Measurements from ENCODE around the gene NBAS.
"Not testable (repeated sequence)": the region's sequence is repeated elsewhere in the genome, so short reads cannot be mapped to it uniquely, and the experiment has no call there.

The NBAS gene

DNA sequence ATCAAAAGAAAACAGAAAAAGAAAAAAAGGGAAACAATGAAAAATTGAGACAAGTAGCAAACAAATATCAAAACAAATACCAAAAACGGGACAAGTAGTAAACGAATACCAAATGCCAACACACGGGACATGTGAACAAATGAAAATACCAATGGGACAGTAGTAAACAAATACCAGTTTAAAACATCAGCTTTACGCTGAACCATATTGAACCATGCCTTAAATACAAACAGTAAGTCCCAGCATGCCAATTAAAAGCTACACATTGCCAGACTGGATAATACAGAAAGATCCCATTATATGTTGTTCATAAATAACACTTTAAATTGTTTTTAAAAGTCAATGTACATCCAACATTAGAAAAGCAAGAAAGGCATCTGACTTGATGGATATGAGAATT is 114.2 kb downstream of the NBAS start:
- H3K27me3 Mint-ChIP-seq = no peaks in the 10 kb centered on the region
- no peaks in the 10 kb centered on the region for H3K4me1 Mint-ChIP-seq
- no peak overlapping the region for H3K27ac Mint-ChIP-seq
- ATAC-seq (no peak), DNase-seq (no peak)
- H3K4me3 Mint-ChIP-seq = no peak overlapping the region
- H3K9me3 Mint-ChIP-seq = peaks cover 0 to 5% of the 10 kb centered on the region in 2 donors

GRCh38 chr2:15445891-15446562 is 115.1 kb downstream of the NBAS start:
- no peak overlapping the region for H3K4me3 Mint-ChIP-seq
- H3K4me1 Mint-ChIP-seq = no peaks in the 10 kb centered on the region
- H3K9me3 Mint-ChIP-seq = peaks cover 0 to 5% of the 10 kb centered on the region in 2 donors
- no peak overlapping the region for H3K27ac Mint-ChIP-seq
- DNase-seq (no peak), ATAC-seq (no peak)
- H3K27me3 Mint-ChIP-seq = no peaks in the 10 kb centered on the region

DNA sequence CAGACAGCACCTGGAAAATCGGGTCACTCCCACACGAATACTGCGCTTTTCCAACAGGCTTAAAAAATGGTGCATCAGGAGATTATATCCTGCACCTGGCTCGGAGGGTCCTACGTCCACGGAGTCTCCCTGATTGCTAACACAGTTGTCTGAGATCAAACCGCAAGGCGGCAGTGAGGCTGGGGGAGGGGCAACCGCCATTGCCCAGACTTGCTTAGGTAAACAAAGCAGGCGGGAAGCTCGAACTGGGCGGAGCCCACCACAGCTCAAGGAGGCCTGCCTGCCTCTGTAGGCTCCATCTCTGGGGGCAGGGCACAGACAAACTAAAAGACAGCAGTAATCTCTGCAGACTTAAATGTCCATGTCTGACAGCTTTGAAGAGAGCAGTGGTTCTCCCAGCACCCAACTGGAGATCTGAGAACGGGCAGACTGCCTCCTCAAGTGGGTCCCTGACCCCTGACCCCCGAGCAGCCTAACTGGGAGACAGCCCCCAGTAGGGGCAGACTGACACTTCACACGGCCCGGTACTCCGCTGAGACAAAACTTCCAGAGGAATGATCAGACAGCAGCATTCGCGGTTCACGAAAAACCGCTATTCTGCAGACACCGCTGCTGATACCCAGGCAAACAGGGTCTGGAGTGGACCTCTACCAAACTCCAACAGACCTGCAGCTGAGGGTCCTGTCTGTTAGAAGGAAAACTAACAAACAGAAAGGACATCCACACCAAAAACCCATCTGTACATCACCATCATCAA is 121.2 kb downstream of the NBAS start:
- not testable (repeated sequence) for ATAC-seq, DNase-seq, H3K4me3 Mint-ChIP-seq, H3K9me3 Mint-ChIP-seq, H3K27me3 Mint-ChIP-seq, H3K4me1 Mint-ChIP-seq, H3K27ac Mint-ChIP-seq

DNA sequence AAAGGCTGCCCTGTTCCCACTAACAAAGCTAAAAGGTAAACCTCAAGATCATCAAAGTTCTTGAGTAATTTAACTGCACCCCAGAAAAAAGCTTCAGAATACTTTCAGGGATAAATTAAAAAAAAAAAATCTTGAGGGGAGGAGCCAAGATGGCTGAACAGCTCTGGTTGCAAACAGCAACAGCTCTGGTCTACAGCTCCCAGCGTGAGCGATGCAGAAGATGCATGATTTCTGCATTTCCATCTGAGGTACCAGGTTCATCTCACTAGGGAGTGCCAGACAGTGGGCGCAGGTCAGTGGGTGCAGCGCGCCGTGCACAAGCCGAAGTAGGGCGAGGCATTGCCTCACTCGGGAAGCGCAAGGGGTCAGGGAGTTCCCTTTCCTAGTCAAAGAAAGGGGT is 121.8 kb downstream of the NBAS start:
- DNase-seq, H3K9me3 Mint-ChIP-seq, H3K27me3 Mint-ChIP-seq, H3K27ac Mint-ChIP-seq, H3K4me3 Mint-ChIP-seq, H3K4me1 Mint-ChIP-seq, ATAC-seq: not testable (repeated sequence)

DNA sequence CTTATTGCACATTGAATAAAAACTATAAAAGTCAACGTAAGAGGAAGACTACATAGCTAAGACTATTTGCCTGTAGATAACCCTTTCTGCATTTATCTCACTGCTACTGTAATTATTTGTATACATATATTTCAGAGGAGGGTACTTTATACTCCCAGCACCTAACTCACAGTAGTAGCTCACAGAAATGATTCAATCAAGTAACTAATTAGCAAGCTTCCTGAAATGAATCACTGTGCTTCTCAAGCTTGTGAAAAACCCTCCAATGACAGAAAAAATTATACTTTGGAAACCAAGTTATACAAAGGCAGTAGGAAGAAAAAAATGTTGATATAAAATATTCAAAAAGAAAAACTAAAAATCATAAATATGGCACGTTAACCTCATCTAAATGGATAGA is 124.9 kb downstream of the NBAS start:
- no peak for DNase-seq
- Mint-ChIP-seq H3K27me3 (no peaks in the 10 kb centered on the region), H3K9me3 (no peaks in the 10 kb centered on the region), H3K4me3 (no peak overlapping the region), H3K27ac (no peak overlapping the region), H3K4me1 (peaks cover 5% of the 10 kb centered on the region)
- no peak for ATAC-seq

DNA sequence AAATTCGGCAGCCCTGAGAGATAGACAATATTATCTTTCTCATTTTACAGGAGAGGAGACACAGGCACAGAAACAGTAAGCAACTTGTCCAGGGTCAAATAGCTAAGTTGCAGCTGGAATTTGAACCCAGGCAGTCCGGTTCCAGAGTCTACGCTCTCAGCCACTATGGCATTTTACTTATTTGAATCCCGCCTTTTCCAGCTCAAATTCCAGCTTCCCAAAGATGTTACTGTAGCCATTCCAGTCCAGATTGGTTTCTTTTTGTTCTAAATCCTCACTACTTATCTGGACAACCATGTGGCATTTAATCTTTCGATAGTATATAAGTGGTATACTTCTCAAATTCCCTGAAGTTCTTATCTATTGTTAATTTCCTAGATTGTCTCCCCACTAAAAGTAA is 125.7 kb downstream of the NBAS start:
- H3K27ac Mint-ChIP-seq = no peak overlapping the region
- ATAC-seq = no peak

DNA sequence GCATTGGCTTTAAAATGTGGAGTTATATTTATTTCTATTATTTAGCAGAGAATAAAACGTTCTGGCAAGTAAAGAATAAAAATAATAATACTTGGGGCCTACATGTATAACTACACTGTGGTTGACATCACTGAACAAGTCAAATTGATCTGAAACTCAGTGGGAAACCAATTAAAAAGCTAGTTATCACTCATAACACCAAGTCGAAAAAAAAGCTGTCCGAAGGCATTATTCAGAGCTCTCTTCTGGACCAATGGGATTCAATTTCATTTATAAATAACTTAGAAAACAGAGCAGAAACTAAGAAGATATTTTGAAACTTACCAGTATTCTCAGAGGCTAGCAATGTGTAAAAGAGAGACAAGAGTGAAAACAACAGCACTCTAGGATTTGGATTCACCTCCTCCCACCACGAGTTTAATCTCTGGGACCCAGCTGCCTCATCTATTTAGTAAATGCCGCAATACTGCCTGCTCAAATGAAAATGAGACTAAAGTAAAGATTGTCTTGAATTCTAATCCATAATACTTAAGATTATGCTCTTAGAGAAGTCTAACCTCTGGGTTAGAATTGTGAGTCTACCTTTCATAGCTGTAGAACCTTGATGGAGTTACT is 128.4 kb downstream of the NBAS start:
- DNase-seq = no peak
- H3K27me3 Mint-ChIP-seq = no peaks in the 10 kb centered on the region
- H3K4me3 Mint-ChIP-seq = no peak overlapping the region
- no peaks in the 10 kb centered on the region for H3K4me1 Mint-ChIP-seq
- no peak for ATAC-seq
- H3K9me3 Mint-ChIP-seq = no peaks in the 10 kb centered on the region
- H3K27ac Mint-ChIP-seq = no peak overlapping the region

More for the DNA sequence above, 125.7 kb downstream of the NBAS start:
- H3K27me3 Mint-ChIP-seq = no peaks in the 10 kb centered on the region
- H3K4me1 Mint-ChIP-seq = peaks cover 5% of the 10 kb centered on the region
- no peak for DNase-seq
- no peak overlapping the region for H3K4me3 Mint-ChIP-seq
- H3K9me3 Mint-ChIP-seq = no peaks in the 10 kb centered on the region

DNA sequence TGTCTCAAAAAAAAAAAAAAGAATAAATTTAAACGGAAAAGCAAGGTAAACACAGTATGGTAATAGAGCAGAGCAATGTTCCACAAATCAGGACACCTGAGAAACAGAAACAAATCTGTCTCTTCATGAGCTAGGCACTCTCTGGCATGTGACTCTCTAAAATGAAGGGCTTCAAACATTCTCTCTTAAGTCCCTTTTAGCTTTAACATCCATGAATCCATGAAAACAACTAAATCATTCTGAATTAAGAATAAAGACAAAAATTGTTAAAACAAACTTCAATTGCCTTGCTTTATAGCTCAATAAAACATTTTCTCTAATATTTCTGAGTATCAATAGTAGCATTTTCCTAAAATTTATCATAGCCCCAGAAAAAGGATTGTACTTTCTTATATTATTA is 132.1 kb downstream of the NBAS start:
- no peak for DNase-seq
- Mint-ChIP-seq H3K4me3 (no peak overlapping the region), H3K9me3 (no peaks in the 10 kb centered on the region), H3K27ac (no peak overlapping the region), H3K4me1 (no peaks in the 10 kb centered on the region), H3K27me3 (no peaks in the 10 kb centered on the region)
- no peak for ATAC-seq

DNA sequence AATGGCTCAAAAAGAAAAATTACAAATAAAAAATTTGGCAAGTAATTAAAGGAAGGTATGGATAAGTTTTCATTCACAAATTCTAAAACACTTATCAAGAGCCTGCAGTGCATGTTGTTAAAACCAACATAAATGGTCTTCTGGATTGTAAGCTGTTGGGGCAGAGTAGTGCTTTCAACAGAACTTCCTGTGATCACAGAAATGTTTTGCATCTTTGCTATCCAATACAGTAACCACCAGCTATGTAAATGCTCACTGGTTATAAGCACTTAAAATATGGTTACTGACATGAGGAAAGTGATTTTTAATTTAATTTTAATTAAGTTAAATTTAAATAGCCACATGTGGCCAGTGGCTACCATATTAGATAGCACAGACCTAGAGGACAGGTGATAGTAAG is 133.1 kb downstream of the NBAS start:
- Mint-ChIP-seq H3K9me3 (no peaks in the 10 kb centered on the region), H3K4me1 (no peaks in the 10 kb centered on the region), H3K27me3 (no peaks in the 10 kb centered on the region), H3K27ac (no peak overlapping the region), H3K4me3 (no peak overlapping the region)
- ATAC-seq (no peak), DNase-seq (no peak)

DNA sequence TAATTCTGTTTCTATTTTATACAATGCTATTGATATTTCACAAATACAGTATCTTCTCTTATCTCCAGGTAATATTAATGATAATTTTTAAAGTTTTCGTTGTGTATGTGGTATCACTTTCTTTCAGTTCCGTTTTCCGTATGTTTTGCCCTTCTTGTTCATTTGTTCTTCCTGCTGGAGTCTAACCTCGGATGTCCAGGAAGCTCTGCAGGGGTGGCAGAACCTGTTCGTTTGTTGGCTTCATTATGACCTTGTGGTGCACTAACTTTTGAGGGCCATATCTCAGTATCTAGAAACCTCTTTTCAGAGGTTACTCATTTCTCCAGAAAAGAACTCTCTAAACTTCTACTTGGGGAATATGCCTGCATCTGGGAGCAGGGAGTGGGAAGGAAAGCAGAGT is 134.5 kb downstream of the NBAS start:
- no peak overlapping the region for H3K4me3 Mint-ChIP-seq
- DNase-seq (no peak), ATAC-seq (no peak)
- no peaks in the 10 kb centered on the region for H3K9me3 Mint-ChIP-seq
- H3K27me3 Mint-ChIP-seq = no peaks in the 10 kb centered on the region
- no peak overlapping the region for H3K27ac Mint-ChIP-seq
- H3K4me1 Mint-ChIP-seq = no peaks in the 10 kb centered on the region

GRCh38 chr2:15425712-15426111 is 135.4 kb downstream of the NBAS start:
- Mint-ChIP-seq H3K4me3 (no peak overlapping the region), H3K27ac (no peak overlapping the region), H3K9me3 (no peaks in the 10 kb centered on the region), H3K4me1 (no peaks in the 10 kb centered on the region), H3K27me3 (no peaks in the 10 kb centered on the region)
- DNase-seq (no peak), ATAC-seq (no peak)

DNA sequence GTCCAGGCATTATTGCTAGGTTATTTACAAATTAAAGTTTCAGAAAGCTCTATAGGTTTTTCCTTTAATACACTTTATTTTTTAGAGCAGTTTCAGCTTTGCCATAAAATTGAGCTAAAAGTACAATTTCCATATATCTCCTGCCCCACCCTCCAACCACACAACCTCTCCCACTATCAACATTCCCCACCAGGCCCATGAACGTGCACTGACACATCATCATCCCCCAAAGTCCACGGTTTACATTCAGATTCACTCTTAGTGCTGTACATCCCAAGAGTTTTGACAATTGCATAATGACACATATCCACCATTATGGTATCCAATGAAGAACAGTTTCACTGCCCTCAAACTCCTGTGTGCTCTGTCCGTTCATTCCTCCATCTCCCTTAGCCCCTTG is 139.4 kb downstream of the NBAS start:
- H3K27ac Mint-ChIP-seq = no peak overlapping the region
- no peak for DNase-seq
- no peaks in the 10 kb centered on the region for H3K27me3 Mint-ChIP-seq
- H3K9me3 Mint-ChIP-seq = no peaks in the 10 kb centered on the region
- no peak overlapping the region for H3K4me3 Mint-ChIP-seq
- no peaks in the 10 kb centered on the region for H3K4me1 Mint-ChIP-seq
- ATAC-seq = no peak

- ATAC-seq = no peak
- no peaks in the 10 kb centered on the region for H3K9me3 Mint-ChIP-seq
- H3K4me3 Mint-ChIP-seq = no peak overlapping the region
- no peak overlapping the region for H3K27ac Mint-ChIP-seq
- DNase-seq = no peak
- H3K4me1 Mint-ChIP-seq = no peaks in the 10 kb centered on the region
- H3K27me3 Mint-ChIP-seq = no peaks in the 10 kb centered on the region
These were observed 145.4 kb downstream of the NBAS start for GRCh38 chr2:15415748-15416147.

GRCh38 chr2:15412779-15413178 is 148.4 kb downstream of the NBAS start:
- Mint-ChIP-seq H3K4me1 (no peaks in the 10 kb centered on the region), H3K9me3 (no peaks in the 10 kb centered on the region)

GRCh38 chr2:15412309-15412708 is 148.8 kb downstream of the NBAS start:
- H3K27ac Mint-ChIP-seq = no peak overlapping the region
- no peaks in the 10 kb centered on the region for H3K4me1 Mint-ChIP-seq
- H3K4me3 Mint-ChIP-seq = no peak overlapping the region
- H3K9me3 Mint-ChIP-seq = no peaks in the 10 kb centered on the region
- no peaks in the 10 kb centered on the region for H3K27me3 Mint-ChIP-seq
- no peak for DNase-seq
- ATAC-seq = no peak

More at GRCh38 chr2:15412779-15413178, 148.4 kb downstream of the NBAS start:
- Mint-ChIP-seq H3K27ac (no peak overlapping the region), H3K27me3 (no peaks in the 10 kb centered on the region), H3K4me3 (no peak overlapping the region)
- DNase-seq (no peak), ATAC-seq (no peak)

DNA sequence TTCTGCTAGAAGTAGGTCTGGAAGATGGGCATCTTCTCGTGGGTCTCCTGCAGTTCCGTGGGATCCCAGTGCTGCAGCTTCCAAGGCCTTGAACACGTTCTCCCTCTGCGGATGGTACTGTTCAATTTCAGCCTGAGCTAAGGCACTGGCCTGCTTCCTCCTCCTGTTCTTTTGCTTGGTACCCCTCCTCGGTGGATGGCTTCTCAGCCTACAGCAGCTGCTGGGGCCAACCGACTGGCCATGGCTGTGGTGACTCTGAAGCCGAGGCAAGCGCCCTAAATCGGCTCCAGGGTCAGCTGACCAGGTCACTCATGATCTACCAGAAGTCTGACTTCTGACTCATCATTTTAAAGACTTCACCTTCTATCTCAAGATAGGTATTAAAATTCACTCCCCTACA is 150.2 kb downstream of the NBAS start:
- H3K4me3 Mint-ChIP-seq = no peak overlapping the region
- no peaks in the 10 kb centered on the region for H3K9me3 Mint-ChIP-seq
- H3K27ac Mint-ChIP-seq = no peak overlapping the region
- no peaks in the 10 kb centered on the region for H3K4me1 Mint-ChIP-seq
- no peak for ATAC-seq
- no peaks in the 10 kb centered on the region for H3K27me3 Mint-ChIP-seq
- DNase-seq = no peak
